ENCODE measurements around the gene KIFC1.
"Not testable (repeated sequence)": the region's sequence is repeated elsewhere in the genome, so short reads cannot be mapped to it uniquely, and the experiment has no call there.

Gene KIFC1

DNA sequence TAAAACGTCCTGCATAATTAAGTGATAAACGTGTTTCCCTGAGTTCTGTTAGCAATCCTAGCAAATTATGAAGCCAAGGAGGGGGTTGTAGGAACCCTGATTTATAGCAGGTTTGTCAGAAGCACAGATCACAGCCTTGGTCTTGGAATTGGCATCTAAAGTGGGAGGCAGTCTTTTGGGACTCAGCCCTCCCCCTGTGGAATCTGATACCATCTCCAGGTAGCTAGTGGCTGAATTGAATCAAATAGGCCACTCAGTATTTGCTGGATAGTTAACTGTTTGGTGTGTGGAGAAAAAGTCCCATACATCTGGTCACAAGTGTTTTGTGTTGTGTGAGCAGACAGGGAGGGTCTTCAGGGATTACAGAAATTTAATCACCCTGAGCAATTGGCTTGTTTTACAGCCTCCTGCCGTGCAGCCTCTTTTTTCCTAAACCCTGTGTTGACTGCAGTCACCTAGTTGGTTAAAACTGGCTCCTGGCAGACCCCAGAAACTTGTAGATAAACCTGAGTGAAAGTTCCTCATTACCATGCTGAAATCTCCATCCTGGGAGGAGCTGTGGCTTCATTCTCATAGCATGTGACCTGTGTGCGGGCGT is 19.0 kb upstream of the KIFC1 start:
- H3K4me3 ChIP-seq (ENCODE audit: low read depth, low read length), result no peak overlapping the region
- DNase-seq (ENCODE audit: low read depth), result no peak
- TF ChIP-seq, protein P1, sequence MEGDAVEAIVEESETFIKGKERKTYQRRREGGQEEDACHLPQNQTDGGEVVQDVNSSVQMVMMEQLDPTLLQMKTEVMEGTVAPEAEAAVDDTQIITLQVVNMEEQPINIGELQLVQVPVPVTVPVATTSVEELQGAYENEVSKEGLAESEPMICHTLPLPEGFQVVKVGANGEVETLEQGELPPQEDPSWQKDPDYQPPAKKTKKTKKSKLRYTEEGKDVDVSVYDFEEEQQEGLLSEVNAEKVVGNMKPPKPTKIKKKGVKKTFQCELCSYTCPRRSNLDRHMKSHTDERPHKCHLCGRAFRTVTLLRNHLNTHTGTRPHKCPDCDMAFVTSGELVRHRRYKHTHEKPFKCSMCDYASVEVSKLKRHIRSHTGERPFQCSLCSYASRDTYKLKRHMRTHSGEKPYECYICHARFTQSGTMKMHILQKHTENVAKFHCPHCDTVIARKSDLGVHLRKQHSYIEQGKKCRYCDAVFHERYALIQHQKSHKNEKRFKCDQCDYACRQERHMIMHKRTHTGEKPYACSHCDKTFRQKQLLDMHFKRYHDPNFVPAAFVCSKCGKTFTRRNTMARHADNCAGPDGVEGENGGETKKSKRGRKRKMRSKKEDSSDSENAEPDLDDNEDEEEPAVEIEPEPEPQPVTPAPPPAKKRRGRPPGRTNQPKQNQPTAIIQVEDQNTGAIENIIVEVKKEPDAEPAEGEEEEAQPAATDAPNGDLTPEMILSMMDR (IDR thresholded peaks at IDR 0.05; ENCODE audit: low read depth, low read length, missing control alignments), result no peak

DNA sequence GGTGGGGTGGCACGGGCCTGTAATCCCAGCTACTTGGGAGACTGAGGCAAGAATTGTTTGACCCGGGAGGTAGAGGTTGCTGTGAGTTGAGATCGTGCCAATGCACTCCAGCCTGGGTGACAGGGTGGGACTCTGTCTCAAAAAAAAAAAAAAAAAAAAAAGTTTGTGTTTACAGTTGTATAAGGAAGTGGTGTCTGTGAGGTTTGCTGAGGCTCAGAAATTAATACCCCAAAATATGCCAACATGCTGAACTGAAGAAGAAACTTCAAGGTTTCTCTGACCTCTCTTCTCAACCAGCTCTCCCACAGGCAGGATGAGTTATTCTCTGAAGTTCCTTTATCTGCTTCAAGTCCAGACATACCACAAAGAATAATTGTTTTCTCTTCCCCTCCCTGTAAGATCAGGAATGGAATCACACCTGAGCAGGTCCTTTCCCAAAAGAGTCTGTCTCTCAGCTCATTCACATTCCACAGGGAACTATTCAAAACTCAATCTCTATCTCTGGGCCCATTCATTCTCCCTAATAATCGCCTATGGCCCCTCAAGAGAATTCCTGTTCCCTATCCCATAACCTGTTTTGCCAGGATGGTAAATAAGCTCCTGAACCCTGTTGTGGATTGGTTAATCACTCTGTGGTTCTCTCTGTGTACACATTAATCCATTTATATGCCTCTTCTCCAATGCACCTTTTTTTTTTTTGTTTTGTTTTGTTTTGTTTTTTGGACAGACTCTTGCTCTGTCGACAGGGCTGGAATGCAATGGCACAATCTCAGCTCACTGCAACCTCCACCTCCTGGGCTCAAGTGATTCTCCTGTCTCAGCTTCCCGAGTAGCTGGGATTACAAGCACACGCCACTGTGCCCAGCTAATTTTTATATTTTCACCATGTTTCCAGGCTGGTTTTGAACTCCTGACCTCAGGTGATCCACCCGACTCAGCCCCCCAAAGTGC is 17.4 kb upstream of the KIFC1 start:
- DNase-seq (ENCODE audit: low read depth), result no peak
- H3K4me3 ChIP-seq (ENCODE audit: low read depth, low read length), result no peak overlapping the region
- TF ChIP-seq, protein P1 (IDR thresholded peaks at IDR 0.05; ENCODE audit: low read depth, low read length, missing control alignments), result no peak

DNA sequence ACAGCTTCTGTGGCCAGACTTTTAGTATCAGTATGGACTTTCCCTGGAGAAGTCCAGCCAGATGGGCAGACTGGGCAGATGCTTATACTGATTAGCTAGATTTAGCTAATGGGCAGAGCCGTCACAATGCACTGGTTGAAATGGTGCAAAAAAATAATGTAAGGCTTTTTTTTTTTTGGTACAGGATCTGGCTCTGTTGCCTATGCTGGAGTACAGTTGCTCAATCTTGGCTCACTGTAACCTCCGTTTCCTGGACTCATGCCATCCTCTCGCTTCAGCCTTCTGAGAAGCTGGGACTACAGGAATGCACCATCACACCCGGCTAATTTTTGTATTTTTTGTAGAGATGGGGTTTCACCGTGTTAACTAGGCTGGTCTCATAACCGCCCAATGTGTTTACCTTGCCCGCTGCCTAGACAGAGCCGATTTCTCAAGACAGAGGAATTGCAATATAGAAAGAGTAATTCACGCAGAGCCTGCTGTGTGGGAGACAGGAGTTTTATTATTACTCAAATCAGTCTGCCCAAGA is 16.4 kb upstream of the KIFC1 start:
- no peak for DNase-seq (ENCODE audit: low read depth)
- TF ChIP-seq, protein P1 (IDR thresholded peaks at IDR 0.05; ENCODE audit: low read depth, low read length, missing control alignments), result no peak

DNA sequence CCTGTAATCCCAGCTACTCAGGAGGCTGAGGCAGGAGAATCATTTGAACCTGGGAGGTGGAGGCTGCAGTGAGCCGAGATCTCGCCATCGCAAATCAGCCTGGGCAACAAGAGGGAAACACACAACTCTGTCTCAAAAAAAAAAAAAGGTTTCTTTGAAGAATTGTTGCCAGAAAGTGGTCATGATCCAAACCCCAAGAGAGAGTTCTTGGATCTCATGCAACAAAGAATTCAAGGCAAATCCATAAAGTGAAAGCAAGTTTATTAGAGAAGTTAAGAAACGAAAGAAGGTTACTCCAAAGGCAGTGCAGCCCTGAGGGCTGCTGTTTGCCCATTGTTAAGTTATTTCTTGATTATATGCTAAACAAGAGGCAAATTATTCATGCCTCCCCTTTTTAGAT is 14.5 kb upstream of the KIFC1 start:
- TF ChIP-seq, protein P1 (IDR thresholded peaks at IDR 0.05; ENCODE audit: low read depth, low read length, missing control alignments), result no peak
- DNase-seq (ENCODE audit: low read depth), result no peak
- H3K4me3 ChIP-seq (ENCODE audit: low read depth, low read length), result no peak overlapping the region

More for the DNA sequence above, 16.4 kb upstream of the KIFC1 start:
- H3K4me3 ChIP-seq (ENCODE audit: low read depth, low read length), result no peak overlapping the region

DNA sequence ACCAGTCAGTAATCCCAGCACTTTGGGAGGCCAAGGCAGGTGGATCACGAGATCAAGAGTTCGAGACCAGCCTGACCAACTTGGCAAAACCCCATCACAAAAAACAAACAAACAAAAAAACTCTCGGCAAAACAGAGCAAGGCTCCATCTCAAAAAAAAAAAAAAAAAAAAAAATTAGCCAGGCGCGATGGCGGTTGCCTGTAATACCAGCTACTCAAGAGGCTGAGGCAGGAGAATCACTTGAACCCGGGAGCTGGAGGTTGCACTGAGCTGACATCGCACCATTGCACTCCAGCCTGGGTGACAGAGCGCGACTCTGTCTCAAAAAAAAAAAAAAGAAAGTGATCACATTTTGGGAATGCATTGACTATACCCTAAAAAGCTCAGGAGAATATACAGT is 12.4 kb upstream of the KIFC1 start:
- not testable (repeated sequence) for DNase-seq (ENCODE audit: low read depth); H3K4me3 ChIP-seq (ENCODE audit: low read depth, low read length)

DNA sequence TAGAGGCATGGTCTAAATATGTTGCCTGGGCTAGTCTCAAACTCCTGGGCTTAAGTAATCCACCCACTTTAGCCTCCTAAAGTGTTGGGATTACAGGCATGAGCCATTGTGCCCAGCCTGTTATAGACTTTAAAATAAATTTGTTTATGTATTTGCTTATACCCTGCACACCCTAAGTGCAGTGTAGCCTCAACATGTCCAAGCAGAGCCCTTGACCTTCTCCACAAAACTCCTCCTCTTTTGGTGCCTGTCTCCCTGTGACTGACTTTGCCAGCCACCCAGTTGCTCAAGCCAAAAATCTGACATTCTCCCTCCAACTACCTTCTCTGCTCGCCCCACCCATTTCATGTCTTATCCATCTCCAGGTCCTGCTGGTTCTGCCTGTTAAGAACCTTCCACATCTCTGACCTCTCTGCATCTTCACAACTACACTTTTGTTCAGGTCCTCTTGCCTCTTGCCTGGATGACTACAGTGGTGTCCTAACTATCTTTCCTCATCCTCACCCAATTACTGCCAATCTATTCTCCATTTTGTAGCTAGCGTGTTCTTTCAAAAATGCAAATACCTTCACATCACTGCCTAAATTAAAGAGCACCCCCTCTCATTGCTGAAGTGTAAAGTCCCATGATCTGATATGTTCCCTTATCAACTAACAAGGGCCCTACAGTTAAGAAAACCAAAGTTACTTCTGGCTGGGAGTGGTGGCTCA is 11.2 kb upstream of the KIFC1 start:
- no peak for DNase-seq (ENCODE audit: low read depth)
- H3K4me3 ChIP-seq (ENCODE audit: low read depth, low read length), result no peak overlapping the region
- TF ChIP-seq, protein P1 (IDR thresholded peaks at IDR 0.05; ENCODE audit: low read depth, low read length, missing control alignments), result no peak
